Measurements from ENCODE around the gene RHOU.

Gene RHOU

DNA sequence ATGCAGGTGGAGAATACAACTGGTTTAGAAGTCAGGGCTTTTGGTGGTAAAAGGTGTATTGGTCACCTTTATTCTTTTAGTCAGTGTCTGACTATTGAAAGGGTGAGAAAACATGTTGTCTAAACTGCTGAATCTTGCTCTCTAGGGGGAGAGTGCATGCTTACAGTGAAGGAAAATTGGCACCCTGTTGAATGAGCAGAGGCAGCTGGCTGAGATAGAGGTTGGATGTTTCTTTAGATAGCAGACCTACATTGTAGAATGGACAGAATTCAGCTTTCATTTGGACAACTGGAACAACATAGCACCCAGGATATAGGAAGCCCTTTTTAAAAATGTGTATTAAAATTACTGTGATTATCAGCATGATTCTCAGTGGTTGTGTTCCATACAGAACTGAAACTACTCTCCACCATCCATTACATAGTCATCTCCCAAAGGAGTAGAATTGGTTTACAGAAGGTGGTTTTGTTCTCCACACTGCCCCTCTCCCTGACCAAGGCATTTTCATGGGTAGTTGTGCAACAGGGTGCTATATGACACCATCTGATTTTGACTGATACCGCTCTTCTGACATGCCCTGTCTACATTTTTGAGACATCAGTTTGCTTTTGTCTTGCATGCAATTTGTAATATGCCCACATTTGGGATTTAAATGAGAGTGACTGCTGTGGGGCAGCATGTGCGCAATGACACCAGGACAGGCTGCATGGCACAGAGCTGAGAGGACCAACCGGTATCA is 16.2 kb downstream of the RHOU start:
- TF ChIP-seq TAF1 (IDR thresholded peaks at IDR 0.05; ENCODE audit: borderline replicate concordance, low read depth, low read length) (no peak), POLR2A (IDR thresholded peaks at IDR 0.05; ENCODE audit: low read depth, low read length) (no peak), POLR2AphosphoS5 (IDR thresholded peaks at IDR 0.05; ENCODE audit: low read depth, low read length) (no peak)
- no peak for DNase-seq (ENCODE audit: insufficient read length)
- no peak for FAIRE-seq

DNA sequence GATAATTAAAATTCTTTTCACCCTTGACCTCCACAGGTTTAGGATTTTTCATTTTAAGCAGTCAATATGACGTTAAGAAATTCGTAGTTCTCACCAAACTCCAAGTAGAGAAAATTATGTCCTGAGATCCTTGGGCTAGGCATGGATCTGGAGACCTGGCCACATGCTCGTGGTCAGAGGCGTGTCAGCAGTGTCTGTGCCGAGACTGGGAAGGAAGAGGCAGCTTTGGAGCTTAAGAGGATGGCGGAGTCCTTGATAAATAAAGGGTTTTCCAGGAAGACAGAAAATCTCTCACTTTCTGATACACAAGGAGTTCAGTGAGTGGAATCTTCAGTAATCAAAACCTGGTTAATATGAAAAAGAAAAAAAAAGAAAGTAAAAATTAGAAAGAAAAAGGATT is 17.0 kb downstream of the RHOU start:
- DNase-seq (ENCODE audit: insufficient read length): no peak
- no peak for FAIRE-seq
- TF ChIP-seq POLR2A (IDR thresholded peaks at IDR 0.05; ENCODE audit: low read depth, low read length) (no peak), TAF1 (IDR thresholded peaks at IDR 0.05; ENCODE audit: borderline replicate concordance, low read depth, low read length) (no peak), POLR2AphosphoS5 (IDR thresholded peaks at IDR 0.05; ENCODE audit: low read depth, low read length) (no peak)

DNA sequence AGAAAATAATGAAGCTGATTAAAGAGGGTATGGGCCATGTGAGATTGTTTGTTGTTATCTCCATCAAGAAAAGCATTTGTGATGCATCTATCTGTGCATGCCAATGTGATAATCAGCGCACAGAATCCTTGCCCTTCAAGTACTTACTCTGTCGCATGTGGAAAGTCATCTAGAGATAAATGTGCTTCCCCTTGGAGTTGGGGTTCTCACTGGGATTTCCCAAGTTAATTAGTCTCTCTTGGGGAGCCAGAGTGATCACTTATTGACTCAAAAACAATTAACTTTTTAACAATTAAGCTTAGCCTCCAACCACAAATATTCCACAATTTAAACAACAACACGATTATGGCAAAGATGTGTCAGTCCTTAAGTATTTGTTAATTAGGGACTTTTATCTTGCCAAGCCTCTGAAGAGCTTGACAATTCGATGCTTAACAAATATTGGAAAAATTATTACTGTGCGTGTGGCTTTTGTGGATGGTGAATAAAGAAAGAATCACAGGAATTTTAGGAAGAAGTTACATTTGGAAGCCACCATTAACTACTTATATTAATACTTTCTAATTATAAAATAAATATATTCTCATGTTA is 17.5 kb downstream of the RHOU start:
- DNase-seq (ENCODE audit: insufficient read length): no peak
- no peak for FAIRE-seq
- TF ChIP-seq POLR2AphosphoS5 (IDR thresholded peaks at IDR 0.05; ENCODE audit: low read depth, low read length) (no peak), TAF1 (IDR thresholded peaks at IDR 0.05; ENCODE audit: borderline replicate concordance, low read depth, low read length) (no peak), POLR2A (IDR thresholded peaks at IDR 0.05; ENCODE audit: low read depth, low read length) (no peak)

DNA sequence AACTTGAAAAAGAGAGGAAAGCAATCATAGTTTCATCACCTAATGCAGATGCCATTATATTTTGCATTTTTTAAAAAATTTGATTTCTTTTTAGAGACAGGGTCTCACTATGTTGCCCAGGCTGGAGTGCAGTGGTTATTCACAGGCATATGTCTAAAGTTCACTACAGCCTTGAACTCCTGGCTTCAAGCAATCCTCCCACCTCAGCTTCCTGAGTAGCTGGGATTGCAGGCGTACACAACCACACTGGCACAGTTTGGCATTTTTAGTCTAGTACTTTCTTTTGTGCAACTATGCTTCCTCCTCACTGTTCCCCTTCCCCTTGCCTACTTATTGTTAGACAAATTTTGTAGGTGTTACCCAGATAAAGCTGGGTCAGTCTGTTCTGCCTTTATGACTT is 18.0 kb downstream of the RHOU start:
- DNase-seq (ENCODE audit: insufficient read length): no peak
- FAIRE-seq: no peak
- TF ChIP-seq POLR2A (IDR thresholded peaks at IDR 0.05; ENCODE audit: low read depth, low read length): no peak
- TF ChIP-seq POLR2AphosphoS5 (IDR thresholded peaks at IDR 0.05; ENCODE audit: low read depth, low read length): no peak
- no peak for TF ChIP-seq TAF1 (IDR thresholded peaks at IDR 0.05; ENCODE audit: borderline replicate concordance, low read depth, low read length)

DNA sequence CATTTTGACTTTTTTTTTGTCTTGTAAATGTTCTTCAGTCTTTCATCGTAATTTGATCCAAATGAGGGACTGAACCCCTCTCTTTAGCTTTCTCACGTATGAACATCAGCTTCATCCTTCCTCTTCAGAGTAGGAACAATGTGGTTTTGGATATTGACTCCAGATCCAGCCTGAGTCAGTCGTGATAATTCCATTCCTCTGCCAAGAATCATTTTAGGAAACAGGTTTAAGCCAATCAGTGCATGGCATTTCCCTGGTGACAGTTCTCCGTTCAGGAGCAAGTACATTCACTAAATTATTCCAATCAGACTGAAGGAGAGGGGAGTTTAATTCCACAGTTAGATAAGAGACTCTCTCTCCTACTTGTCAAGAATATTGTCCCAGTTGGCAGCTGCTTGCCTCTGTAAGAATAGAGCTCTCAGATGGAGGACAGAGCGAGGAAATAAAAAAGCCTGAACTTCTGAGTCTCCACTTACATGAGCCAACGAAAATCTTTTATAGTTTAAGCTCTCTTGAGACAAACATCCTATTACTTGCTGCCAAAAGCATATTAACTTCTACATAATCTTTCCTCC is 18.6 kb downstream of the RHOU start:
- DNase-seq (ENCODE audit: insufficient read length) (no peak), FAIRE-seq (no peak)
- TF ChIP-seq POLR2A (IDR thresholded peaks at IDR 0.05; ENCODE audit: low read depth, low read length) (no peak), POLR2AphosphoS5 (IDR thresholded peaks at IDR 0.05; ENCODE audit: low read depth, low read length) (no peak), TAF1 (IDR thresholded peaks at IDR 0.05; ENCODE audit: borderline replicate concordance, low read depth, low read length) (no peak)

DNA sequence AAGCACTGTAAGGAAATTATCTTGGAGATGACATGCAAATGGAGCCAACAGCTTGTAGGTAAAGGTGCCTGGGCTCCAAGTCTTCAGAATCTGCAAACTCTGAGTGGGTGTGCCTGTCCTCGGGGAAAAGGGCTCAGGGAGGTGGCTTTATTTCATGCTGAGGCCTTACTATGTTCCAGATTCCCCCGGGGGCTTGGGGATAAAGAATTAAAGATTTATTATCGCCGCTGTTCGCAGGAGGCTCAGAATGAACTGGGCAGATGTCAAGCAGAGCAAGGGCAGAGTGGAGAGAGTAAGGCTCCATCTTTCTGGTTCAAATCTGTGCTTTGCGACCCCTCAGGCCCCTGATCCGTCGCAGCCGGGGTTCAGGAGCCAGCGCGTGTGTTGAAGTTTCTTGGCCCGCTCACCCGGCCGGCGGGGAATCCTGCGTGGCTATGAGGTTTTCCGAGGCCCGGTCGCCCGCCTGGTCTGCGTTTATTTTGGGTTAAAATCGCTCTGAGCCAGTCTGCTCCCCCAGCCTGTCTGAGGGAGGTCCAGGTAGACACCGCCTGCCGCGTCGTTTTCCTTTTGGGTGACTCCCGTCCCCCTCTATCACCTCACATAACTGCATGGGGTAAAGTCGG is 19.5 kb downstream of the RHOU start:
- FAIRE-seq: no peak
- DNase-seq (ENCODE audit: insufficient read length): no peak
- TF ChIP-seq POLR2AphosphoS5 (IDR thresholded peaks at IDR 0.05; ENCODE audit: low read depth, low read length) (no peak), TAF1 (IDR thresholded peaks at IDR 0.05; ENCODE audit: borderline replicate concordance, low read depth, low read length) (no peak), POLR2A (IDR thresholded peaks at IDR 0.05; ENCODE audit: low read depth, low read length) (no peak)

DNA sequence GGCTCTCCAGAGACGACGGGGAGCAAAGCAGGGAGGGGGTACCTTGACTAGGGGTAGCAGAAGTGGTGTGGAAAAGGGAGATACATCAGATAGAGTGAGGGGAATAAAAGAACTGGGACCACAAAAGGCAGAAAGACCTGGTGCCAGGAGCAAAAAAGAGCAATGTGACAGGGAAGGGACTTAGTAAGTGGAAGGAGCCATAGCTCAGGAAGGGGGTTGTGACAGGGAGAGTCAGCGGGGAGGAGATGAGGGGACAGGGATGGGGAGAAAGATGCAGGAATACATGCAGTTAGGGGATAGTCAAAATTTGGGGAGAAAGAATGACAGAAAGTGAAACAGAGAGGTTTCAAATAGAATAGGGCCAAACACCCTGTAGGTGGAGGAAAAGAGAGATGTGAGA is 20.5 kb downstream of the RHOU start:
- DNase-seq (ENCODE audit: insufficient read length) (no peak), FAIRE-seq (no peak)
- TF ChIP-seq POLR2A (IDR thresholded peaks at IDR 0.05; ENCODE audit: low read depth, low read length) (no peak), TAF1 (IDR thresholded peaks at IDR 0.05; ENCODE audit: borderline replicate concordance, low read depth, low read length) (no peak), POLR2AphosphoS5 (IDR thresholded peaks at IDR 0.05; ENCODE audit: low read depth, low read length) (no peak)

DNA sequence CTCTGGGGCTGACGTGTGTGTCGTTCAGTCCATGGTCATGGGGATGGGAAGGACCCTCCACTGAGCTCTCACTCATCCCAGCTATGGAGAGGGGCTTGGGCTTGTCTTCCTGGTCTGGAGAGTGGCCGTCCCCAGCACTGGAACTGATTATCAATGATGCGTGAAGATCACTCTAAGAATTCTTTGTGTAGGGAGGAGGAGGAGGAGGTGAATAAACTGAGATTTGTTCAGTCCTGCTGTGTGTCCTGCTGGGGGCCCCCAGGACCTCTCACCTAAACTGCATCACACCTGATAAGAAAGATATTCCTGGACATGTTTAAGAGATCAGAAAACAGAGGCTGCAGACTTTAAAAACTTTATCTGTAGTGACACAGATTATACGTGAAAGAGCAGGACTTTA is 21.2 kb downstream of the RHOU start:
- DNase-seq (ENCODE audit: insufficient read length) (no peak), FAIRE-seq (no peak)
- TF ChIP-seq TAF1 (IDR thresholded peaks at IDR 0.05; ENCODE audit: borderline replicate concordance, low read depth, low read length) (no peak), POLR2AphosphoS5 (IDR thresholded peaks at IDR 0.05; ENCODE audit: low read depth, low read length) (no peak), POLR2A (IDR thresholded peaks at IDR 0.05; ENCODE audit: low read depth, low read length) (no peak)

DNA sequence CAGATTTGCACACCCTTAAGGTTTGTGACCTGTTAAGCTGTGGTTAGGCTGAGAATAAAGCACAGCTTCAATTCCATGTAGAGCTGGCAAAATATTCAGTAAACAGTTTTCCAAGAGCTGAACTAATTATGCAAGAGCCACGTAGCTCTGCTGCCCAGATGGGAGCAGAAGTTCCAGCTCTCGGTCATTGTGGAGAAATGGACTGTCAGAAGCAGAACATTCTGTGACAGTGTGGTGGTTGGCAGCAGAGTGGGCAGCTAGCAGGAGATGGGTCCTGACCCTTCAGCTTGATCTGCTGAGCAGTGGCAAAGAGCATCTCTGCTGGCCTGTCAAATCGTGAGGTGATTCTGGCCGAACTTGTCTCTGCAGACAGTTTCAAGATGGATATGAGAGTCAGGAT is 23.2 kb downstream of the RHOU start:
- FAIRE-seq (peak; percentile 40), DNase-seq (ENCODE audit: insufficient read length) (no peak)
- no peak for TF ChIP-seq POLR2A (IDR thresholded peaks at IDR 0.05; ENCODE audit: low read depth, low read length)
- TF ChIP-seq TAF1 (IDR thresholded peaks at IDR 0.05; ENCODE audit: borderline replicate concordance, low read depth, low read length): no peak
- no peak for TF ChIP-seq POLR2AphosphoS5 (IDR thresholded peaks at IDR 0.05; ENCODE audit: low read depth, low read length)

DNA sequence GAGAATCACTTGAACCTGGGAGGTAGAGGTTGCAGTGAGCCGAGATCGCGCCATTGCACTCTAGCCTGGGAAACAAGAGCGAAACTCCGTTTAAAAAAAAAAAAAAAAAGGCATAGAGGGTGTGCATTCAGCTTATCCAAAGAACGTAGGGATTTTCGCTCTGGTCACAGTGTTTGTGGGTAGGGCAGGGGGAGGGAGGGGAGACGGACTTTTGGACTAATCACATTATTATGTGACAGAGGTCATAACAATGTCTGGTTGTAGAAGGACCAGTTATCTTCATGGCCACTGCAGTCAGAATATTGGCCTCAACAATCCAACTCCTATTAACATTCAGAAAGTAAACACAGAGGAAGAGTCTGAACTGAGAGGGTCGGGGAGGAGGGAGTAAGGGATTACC is 25.7 kb downstream of the RHOU start:
- FAIRE-seq: no peak

DNA sequence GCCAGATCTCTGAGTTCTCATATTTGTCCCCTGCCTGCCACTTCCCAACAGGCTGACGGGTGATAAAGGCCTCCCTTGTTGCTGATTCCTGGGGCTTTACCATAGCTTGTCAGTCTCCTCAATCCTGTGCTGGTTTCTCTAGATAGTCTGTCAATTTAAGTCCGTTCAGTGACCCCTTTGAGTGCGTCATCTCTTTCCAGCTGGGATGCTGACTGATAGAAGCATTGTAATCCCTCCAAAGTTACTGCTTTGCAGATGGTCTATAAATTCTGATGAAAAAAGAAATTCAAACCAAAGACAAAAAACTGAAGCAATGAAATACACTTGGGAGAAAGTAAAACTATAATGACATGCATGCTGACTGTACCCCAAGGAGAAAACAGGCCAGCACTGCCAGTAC is 28.3 kb downstream of the RHOU start:
- FAIRE-seq: no peak
- DNase-seq (ENCODE audit: insufficient read length): no peak
- no peak for TF ChIP-seq POLR2A (IDR thresholded peaks at IDR 0.05; ENCODE audit: low read depth, low read length)
- no peak for TF ChIP-seq TAF1 (IDR thresholded peaks at IDR 0.05; ENCODE audit: borderline replicate concordance, low read depth, low read length)
- TF ChIP-seq POLR2AphosphoS5 (IDR thresholded peaks at IDR 0.05; ENCODE audit: low read depth, low read length): no peak

More for the DNA sequence above, 25.7 kb downstream of the RHOU start:
- no peak for TF ChIP-seq POLR2A (IDR thresholded peaks at IDR 0.05; ENCODE audit: low read depth, low read length)
- TF ChIP-seq TAF1 (IDR thresholded peaks at IDR 0.05; ENCODE audit: borderline replicate concordance, low read depth, low read length): no peak
- no peak for TF ChIP-seq POLR2AphosphoS5 (IDR thresholded peaks at IDR 0.05; ENCODE audit: low read depth, low read length)
- DNase-seq (ENCODE audit: insufficient read length): no peak

Data from GM12892 (cell line).